Activated effector memory CD4-positive, alpha-beta T cell treated with anti-CD3 and anti-CD28 coated beads, Interleukin-2, amount 50 U/mL, for 16 hours (primary cell): ENCODE data around the gene TMEM132C.

Experiments
- DNase-seq: peaks from one replicate; pipeline ENCODE4 v3.0.0-alpha.2; 2020

The TMEM132C gene

DNA sequence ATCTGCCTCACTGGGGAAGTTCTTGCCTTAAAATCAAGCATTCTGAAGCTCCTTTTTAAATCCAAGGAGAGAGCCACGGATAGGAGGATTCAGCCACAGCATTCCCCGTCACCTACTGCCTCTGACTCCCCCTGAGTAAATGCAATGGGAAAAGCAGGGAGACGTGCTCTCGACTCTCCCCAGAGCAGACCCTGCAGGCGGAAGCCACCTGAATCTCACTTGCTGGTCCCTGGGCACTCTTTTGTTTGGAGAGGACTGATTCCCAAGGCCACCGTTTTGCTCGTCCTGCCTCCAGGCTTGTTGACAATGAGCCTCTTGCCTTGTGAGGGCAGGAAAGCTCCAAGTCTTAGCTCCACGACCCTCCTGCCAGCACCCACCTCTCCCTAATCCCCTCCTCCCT is 352.3 kb downstream of the TMEM132C start:
- DNase-seq: no peak

- DNase-seq: no peak
Measured at GRCh38 chr12:128621304-128621703, 354.3 kb downstream of the TMEM132C start.

DNA sequence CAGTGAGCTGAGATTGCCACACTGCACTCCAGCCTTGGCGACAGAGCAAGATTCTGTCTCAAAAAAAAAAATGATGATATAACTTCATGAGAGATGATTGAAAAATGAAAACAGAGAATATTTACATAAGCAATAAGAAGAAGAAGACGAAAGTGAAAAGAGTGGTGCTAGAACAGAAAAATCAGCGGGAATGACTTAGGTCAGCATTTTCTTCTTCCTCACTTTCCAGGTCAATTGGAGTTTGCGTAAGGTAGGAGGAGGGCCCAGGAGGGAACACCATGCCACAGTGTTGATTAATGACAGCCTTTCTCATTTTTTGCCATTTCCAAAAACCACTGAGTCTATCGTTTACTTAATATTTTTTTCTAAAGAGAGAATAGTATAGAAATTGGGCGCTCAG is 356.8 kb downstream of the TMEM132C start:
- DNase-seq: no peak

DNA sequence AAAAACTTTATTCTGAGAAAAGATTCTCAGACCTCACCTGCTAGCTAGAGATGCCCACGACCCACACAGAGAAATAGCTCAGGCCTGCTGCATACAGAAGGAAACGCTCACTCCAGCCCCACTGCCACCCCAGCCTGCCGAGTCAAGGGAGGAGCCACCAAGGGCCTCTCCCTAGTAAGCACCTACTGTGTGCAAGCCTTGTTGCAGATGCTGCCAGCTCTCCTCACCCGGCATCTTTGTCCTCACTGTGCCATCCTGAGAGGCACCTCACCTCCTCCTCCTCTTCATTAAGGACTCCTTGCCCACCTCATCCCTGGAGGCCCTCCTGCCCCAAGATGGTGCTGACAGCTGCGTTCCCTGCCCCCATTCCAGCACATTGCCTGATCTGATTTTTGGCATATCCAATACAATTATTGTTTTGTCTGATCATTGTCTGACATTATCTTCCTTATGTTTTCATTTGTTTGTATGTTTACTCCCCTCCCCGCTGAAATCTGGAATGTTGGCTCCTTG is 359.9 kb downstream of the TMEM132C start:
- no peak for DNase-seq

GRCh38 chr12:128627659-128628058 is 360.7 kb downstream of the TMEM132C start:
- no peak for DNase-seq

GRCh38 chr12:128629979-128630378 is 363.0 kb downstream of the TMEM132C start:
- DNase-seq: no peak

DNA sequence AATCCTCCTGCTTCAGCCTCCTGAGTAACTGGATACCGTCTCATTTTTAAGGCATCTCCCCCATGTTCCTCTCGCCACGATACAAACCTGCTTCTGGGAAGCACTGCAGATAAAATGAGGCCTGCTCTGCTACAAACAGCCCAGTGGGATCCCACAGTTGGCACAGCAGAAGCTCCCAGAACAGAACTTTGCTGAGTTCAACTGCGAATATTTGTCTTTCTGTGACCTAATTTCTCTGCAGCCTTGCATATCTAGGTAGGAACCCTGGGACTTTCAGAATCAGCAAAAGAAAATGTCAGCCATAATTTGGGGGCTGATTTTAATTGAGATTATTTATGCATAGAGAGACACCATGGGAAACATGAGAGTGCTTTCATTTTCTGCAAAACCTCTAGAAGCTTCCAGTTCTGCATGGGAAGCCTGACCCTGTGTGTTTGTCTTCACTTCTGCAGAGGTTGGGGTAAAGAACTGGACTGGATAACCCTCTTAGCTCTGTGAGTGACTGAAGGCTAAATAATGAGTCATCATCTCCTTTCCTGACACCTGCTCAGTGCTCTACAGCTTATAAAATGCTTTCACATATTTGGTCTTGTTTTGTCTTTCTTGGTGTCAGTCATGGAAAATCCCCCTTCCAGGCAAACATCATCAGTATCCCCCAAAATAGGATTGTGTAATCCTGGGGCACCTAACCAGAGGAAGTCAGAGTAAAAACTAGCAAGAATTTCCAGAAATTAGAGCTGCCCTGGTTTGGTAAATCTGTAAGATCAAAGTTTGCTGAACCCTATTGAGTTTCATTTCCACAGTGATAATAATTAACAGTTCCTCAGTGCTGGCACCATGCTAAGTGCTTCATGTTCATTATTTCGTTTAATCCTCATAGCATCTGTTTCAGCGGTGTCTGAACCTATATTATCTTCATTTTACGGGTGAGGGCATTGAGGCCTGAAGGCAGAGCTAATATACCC is 371.0 kb downstream of the TMEM132C start:
- no peak for DNase-seq

- no peak for DNase-seq
Measured at GRCh38 chr12:128639089-128639488, 372.1 kb downstream of the TMEM132C start.

DNA sequence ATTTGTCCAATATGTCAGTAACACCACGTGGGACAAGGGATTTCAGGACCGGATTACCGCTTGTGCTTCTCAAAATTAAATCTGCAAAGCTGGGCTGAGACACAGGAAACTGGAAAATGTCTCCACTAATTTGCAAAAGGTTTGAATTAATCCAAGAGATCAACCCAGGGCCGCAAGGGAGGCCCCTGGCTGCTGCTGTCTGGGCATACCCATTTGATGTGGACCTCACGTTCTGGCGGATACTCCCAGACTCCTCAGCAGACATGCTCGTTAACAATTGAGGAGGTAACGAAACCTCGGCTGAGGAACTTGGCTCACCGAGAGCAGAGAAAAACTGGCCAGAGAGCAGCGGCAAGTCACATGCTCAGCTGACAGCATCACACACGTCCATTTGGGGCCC is 376.2 kb downstream of the TMEM132C start:
- DNase-seq: no peak

DNA sequence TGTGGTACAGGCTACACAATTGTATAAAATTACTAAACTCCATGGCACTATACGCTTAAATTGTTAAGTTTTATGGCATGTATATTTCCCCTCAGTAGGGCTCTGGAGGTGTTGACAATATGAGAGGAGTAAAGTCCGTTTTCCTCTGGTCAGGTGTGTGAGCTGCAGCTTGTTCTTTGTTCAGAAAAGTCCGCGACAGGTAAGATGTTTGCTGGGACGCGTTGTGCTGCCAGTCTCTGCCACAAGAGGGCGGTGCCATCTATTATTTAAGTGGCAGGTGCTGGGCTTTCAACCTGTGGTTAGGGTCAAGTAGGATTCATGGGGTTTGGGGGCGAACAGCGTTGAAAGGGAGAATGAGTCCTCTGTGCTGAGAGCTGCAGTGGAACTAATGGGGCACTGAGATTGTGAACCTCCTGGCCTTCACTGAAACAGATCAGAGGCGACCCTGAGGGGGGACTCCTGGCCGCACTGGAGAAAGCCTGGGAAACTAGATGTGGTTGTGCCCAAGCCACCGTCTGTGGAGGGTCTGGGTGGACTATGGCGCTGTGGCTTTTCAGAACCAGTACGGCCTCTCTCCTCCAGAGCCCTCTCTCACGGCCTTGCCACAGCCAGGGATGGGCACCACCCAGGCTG is 377.8 kb downstream of the TMEM132C start:
- no peak for DNase-seq

DNA sequence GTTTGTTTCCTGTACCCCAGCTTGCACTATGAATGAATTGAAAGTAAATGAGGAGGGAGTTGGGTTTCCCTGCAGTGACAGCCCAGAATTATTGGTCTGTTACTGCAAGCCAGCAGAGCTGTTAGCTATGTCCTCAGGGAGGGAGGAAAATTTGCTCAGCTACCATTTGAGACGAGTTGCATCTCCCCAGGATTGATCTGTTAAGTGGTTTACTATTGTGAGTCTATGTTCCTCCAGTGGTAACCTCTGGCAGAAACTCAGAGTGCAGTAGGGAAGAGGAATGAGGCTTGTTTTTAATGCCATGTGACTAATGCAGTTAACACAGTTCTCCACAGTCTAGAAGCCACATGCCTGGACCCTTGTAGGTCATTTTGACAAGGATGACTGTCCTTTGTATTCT is 382.9 kb downstream of the TMEM132C start:
- DNase-seq: no peak

- DNase-seq: no peak
Measured at GRCh38 chr12:128652136-128652751, 385.3 kb downstream of the TMEM132C start.

- no peak for DNase-seq
Measured at GRCh38 chr12:128654468-128654867, 387.5 kb downstream of the TMEM132C start.

DNA sequence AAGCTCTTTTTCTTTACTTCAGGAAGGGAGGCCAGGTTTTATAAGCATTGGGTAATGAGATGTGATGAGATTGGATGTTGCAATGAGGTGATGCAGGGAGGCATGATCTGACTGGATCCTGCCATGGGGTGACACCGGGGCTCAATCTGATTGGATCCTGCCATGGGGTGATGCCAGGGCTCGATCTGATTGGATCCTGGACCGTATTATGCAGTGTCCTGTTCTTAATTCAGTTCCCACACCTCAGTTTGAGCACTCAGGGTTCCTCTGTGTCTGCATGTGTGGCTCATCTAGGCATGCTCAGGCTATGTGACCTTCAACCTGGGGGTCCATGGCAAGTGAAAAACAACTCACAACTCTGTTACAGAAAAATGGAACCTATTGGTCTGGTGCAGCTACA is 390.4 kb downstream of the TMEM132C start:
- DNase-seq: no peak

- DNase-seq: no peak
Measured at GRCh38 chr12:128660532-128661225, 393.7 kb downstream of the TMEM132C start.

DNA sequence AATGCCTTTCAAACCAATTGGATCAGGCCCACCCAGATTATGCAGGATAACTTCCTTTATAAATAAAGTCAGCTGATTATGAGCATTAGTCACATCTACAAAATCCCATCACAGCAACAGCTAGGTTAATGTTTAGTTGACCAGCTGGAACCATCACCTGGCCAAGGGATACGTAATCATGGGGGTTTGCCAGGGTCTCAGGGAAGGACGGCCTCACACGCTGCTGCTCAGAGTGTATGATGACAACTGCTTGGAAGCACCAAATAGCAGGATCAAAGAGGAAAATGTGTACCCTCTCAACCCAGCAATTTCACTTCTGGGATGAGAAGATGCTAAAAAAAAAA is 394.2 kb downstream of the TMEM132C start:
- DNase-seq: no peak

- DNase-seq: no peak
Measured at GRCh38 chr12:128662101-128662500, 395.1 kb downstream of the TMEM132C start.

DNA sequence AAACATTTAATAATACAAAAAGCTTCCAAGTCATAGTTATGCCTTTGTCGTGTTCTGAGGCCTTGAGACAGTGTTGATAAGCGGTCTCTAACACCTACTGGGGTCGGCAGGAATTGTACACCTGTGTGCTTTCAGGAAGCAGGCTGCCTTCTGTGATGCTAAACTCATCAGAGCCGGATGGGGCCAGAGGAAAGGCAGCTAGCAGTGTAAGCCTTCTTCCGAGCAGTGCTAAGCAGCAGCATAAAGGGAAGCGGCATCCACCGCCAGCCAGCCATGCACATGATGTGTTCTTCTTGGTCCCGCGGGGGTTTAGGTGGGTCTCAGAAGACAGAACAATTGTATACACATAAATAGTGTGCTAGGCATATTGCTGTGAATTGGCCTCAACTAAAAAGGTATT is 397.5 kb downstream of the TMEM132C start:
- no peak for DNase-seq

DNA sequence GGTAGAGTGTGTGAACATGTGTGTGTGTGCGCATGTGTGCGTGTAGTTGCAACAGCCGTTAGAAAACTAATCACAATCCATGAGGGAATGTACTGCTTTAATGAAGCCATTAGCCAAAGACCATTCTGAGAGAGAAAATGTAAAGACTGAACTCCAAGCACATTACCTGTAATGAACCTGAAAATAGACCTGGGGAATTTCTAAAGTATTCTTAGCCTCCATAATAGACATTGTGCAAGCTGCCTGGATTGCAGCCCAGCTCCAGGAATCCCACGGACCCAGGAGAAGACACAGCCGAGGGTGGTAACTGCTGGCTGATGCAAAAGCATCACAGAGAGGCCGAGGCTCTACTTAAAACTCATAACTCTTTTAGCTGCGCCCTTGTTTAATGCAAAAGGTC is 400.2 kb downstream of the TMEM132C start:
- no peak for DNase-seq

DNA sequence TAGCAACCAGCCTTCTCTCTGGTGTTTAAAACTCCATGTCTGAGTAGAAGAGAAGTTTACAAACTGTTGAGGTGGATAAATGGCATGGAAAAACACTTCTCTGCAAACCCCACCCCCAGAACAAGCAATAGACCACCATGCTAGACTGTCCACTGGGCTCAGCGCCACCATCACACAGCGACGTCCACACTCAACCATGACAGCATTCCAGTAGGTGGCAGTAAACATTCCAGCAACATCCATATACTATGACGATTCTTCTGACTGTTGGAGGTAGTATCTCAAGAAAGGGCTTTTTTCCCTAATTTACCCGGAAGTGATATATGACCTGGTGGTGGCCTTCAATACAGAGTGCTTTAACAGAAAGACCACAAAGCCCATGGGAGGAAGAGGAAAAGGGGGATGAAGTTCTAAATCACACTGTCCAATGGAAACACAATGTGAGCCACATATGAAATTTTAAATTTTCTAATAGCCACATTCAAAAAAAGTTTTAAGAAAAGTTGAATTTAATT is 404.6 kb downstream of the TMEM132C start:
- no peak for DNase-seq

DNA sequence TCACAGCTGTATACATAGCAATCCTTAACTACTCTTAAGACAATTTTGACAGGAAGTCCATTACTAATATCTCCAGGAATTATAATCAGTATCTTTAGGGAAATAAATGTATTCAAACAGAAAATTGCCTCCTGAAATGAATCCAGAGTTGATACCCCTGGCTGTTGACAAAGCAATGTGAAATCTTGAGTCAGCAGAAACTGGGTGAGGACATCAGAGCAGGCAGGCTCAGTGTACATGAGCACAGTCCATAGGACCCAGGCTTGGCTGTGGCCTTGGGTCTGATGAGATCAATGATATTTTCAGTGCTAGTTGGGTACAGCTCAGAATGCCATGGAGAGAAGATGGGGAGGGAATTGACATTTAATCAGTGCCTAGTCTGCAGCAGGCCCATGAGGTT is 405.5 kb downstream of the TMEM132C start:
- no peak for DNase-seq

- DNase-seq: no peak
Measured at GRCh38 chr12:128672893-128673292, 405.9 kb downstream of the TMEM132C start.

- no peak for DNase-seq
Measured at GRCh38 chr12:128675576-128675975, 408.6 kb downstream of the TMEM132C start.
